Upper lobe of left lung (tissue), 6 donors: ENCODE measurements around the gene CBLB. TPM values are rescaled to one million over a fixed set of nuclear protein-coding genes. Genes with fewer than 3 reads are reported as not detected.

Source experiments
- ATAC-seq, 2 donors: fragments of 200-7000 bp; cut with Tn5 transposase; one replicate each; pipeline ENCODE4 v1.9.1; 2022; ENCODE audit warnings: mild to moderate bottlenecking in 2 of 2, moderate library complexity in 2 of 2; ENCODE audit not compliant: low FRiP score in 2 of 2
- DNase-seq, 2 donors: peaks; one replicate each; pipeline ENCODE4 v3.0.0-alpha.2; 2019 to 2020
- H3K27ac ChIP-seq, 4 donors: fragments of 200-600 bp; sonication (generic); one replicate each; pipeline ENCODE4 v1.5.1; 2016 to 2019
- H3K27me3 ChIP-seq, 4 donors: fragments of 200-600 bp; sonication (generic); one replicate each; pipeline ENCODE4 v1.5.1; 2017 to 2019
- H3K36me3 ChIP-seq, 4 donors: fragments of 200-600 bp; sonication (generic); one replicate each; pipeline ENCODE4 v1.5.1; 2016 to 2019
- H3K4me1 ChIP-seq, 4 donors: fragments of 200-600 bp; sonication (generic); one replicate each; pipeline ENCODE4 v1.5.1; 2018 to 2019
- H3K4me3 ChIP-seq, 4 donors: fragments of 200-600 bp; sonication (generic); one replicate each; pipeline ENCODE4 v1.5.1; 2017 to 2019; ENCODE audit warnings: mild to moderate bottlenecking in 2 of 4, moderate library complexity in 1 of 4
- H3K9me3 ChIP-seq, 4 donors: fragments of 200-600 bp; sonication (generic); one replicate each; pipeline ENCODE4 v1.5.1; 2018 to 2019
- CTCF ChIP-seq, 6 experiments: fragments of 450-650 bp in 4 of 6; fragments of 200-600 bp in 2 of 6; sonication (generic) in 2 of 6; IDR thresholded peaks; one replicate each; pipeline ENCODE4 v1.5.1; 2016 to 2019; ENCODE audit warnings: antibody characterized with exemption in 6 of 6
- EP300 ChIP-seq, 4 donors: sonication (generic); formaldehyde crosslinking; IDR thresholded peaks; one replicate each; pipeline ENCODE4 v1.5.1; 2017; ENCODE audit warnings: antibody characterized with exemption in 4 of 4, control low read depth in 2 of 4
- POLR2A ChIP-seq, 4 donors: fragments of 450-650 bp; IDR thresholded peaks; one replicate each; pipeline ENCODE4 v1.5.1; 2016 to 2017; ENCODE audit warnings: antibody characterized with exemption in 4 of 4, mild to moderate bottlenecking in 2 of 4
- POLR2AphosphoS5 ChIP-seq, 2 donors: sonication (generic); formaldehyde crosslinking; IDR thresholded peaks; one replicate each; pipeline ENCODE4 v1.5.1; 2017; ENCODE audit warnings: antibody characterized with exemption in 2 of 2
- WGBS, 2 donors: methylation state at CpG; one replicate each; pipeline ENCODE4 v1.1.5; 2017 to 2018; 5-methylcytosine and 5-hydroxymethylcytosine counted together
- total RNA-seq, 6 donors: library from RNA; depleted of rRNA in 4 of 6; stranded (reverse); fragments of >200 nt in 4 of 6; gene quantifications; one replicate each; pipeline versions ENCODE4 v1.1.0 to v1.2.1, GENCODE V29; 2016 to 2021
- donor health status: DM: no; HTN: no; CAD: no; lungs with moderate emphysema.
- donor health status: DM: no; HTN: yes; CAD: no; lungs with severe emphysema.

The CBLB gene
- total RNA-seq, 6 donors from 2014 or later = 30.3 to 85.9 (median 32.0) TPM

GRCh38 chr3:105911496-105911895 is 42.7 kb upstream of the CBLB start:
- no peaks in the 10 kb centered on the region for H3K36me3 ChIP-seq
- TF ChIP-seq CTCF (IDR thresholded peaks at IDR 0.05) (no peak), EP300 (IDR thresholded peaks at IDR 0.05) (no peak), POLR2A (IDR thresholded peaks at IDR 0.05) (no peak), POLR2AphosphoS5 (IDR thresholded peaks at IDR 0.05) (no peak)
- ATAC-seq = no peak

GRCh38 chr3:105907777-105908176 is 39.0 kb upstream of the CBLB start:
- no peak for TF ChIP-seq POLR2A (IDR thresholded peaks at IDR 0.05)
- Histone ChIP-seq H3K27me3 (no peaks in the 10 kb centered on the region), H3K27ac (peak overlapping the region; percentile 8 to 50 (median 37)), H3K9me3 (no peaks in the 10 kb centered on the region), H3K4me3 (no peak overlapping the region), H3K4me1 (peaks cover 0 to 8% (median 4%) of the 10 kb centered on the region in 4 donors), H3K36me3 (no peaks in the 10 kb centered on the region)
- DNase-seq (no peak), ATAC-seq (peak in 1 of 2 donors; percentile 51)
- WGBS, 2 donors = 38% methylated on average over 3 of the region's 3 CpGs

More at GRCh38 chr3:105911496-105911895, 42.7 kb upstream of the CBLB start:
- H3K4me1 ChIP-seq = peaks cover 0 to 8% (median 4%) of the 10 kb centered on the region in 4 donors
- peaks cover 0 to 7% (median 0%) of the 10 kb centered on the region in 4 donors for H3K9me3 ChIP-seq
- H3K27ac ChIP-seq = no peak overlapping the region
- H3K27me3 ChIP-seq = no peaks in the 10 kb centered on the region
- H3K4me3 ChIP-seq = no peak overlapping the region
- no peak for DNase-seq

- Histone ChIP-seq H3K9me3 (no peaks in the 10 kb centered on the region), H3K4me1 (peaks cover 0 to 8% (median 4%) of the 10 kb centered on the region in 4 donors), H3K36me3 (no peaks in the 10 kb centered on the region), H3K27ac (peak overlapping the region in 3 of 4 donors; percentile 26 to 50 (median 48)), H3K27me3 (no peaks in the 10 kb centered on the region), H3K4me3 (no peak overlapping the region)
- ATAC-seq (peak; percentile 82 to 93), DNase-seq (no peak)
- TF ChIP-seq CTCF (IDR thresholded peaks at IDR 0.05) (no peak), EP300 (IDR thresholded peaks at IDR 0.05) (peak in 3 of 4 donors; percentile 6 to 70 (median 55)), POLR2A (IDR thresholded peaks at IDR 0.05) (no peak), POLR2AphosphoS5 (IDR thresholded peaks at IDR 0.05) (peak in 1 of 2 donors; percentile 65)
- WGBS, 2 donors = 35% methylated on average over 4 of the region's 4 CpGs
These were observed 38.0 kb upstream of the CBLB start for GRCh38 chr3:105906836-105907235.

- Histone ChIP-seq H3K36me3 (no peaks in the 10 kb centered on the region), H3K27ac (peak overlapping the region in 3 of 4 donors; percentile 1 to 50 (median 36)), H3K27me3 (no peaks in the 10 kb centered on the region), H3K9me3 (no peaks in the 10 kb centered on the region), H3K4me1 (peaks cover 0 to 8% (median 4%) of the 10 kb centered on the region in 4 donors), H3K4me3 (no peak overlapping the region)
- TF ChIP-seq POLR2AphosphoS5 (IDR thresholded peaks at IDR 0.05) (no peak), EP300 (IDR thresholded peaks at IDR 0.05) (no peak), CTCF (IDR thresholded peaks at IDR 0.05) (no peak), POLR2A (IDR thresholded peaks at IDR 0.05) (no peak)
- ATAC-seq (peak in 1 of 2 donors; percentile 17), DNase-seq (no peak)
- 81 to 88% methylated on average over 1 of the region's 1 CpG for WGBS, 2 donors
These were observed 37.5 kb upstream of the CBLB start for GRCh38 chr3:105906345-105906744.

GRCh38 chr3:105905328-105905727 is 36.5 kb upstream of the CBLB start:
- no peak for DNase-seq
- Histone ChIP-seq H3K4me3 (no peak overlapping the region), H3K36me3 (no peaks in the 10 kb centered on the region), H3K9me3 (no peaks in the 10 kb centered on the region), H3K27ac (no peak overlapping the region), H3K27me3 (no peaks in the 10 kb centered on the region), H3K4me1 (peaks cover 0 to 8% (median 4%) of the 10 kb centered on the region in 4 donors)
- no peak for ATAC-seq
- TF ChIP-seq EP300 (IDR thresholded peaks at IDR 0.05) = no peak
- 62 to 70% methylated on average over 1 of the region's 1 CpG for WGBS, 2 donors

- no peaks in the 10 kb centered on the region for H3K36me3 ChIP-seq
- ATAC-seq (no peak), DNase-seq (no peak)
- H3K27me3 ChIP-seq = no peaks in the 10 kb centered on the region
- no peak overlapping the region for H3K27ac ChIP-seq
- 68 to 70% methylated on average over 5 of the region's 5 CpGs for WGBS, 2 donors
- TF ChIP-seq POLR2AphosphoS5 (IDR thresholded peaks at IDR 0.05) (no peak), POLR2A (IDR thresholded peaks at IDR 0.05) (no peak), EP300 (IDR thresholded peaks at IDR 0.05) (no peak), CTCF (IDR thresholded peaks at IDR 0.05) (no peak)
- H3K4me3 ChIP-seq = no peak overlapping the region
- H3K4me1 ChIP-seq = peaks cover 0 to 8% (median 4%) of the 10 kb centered on the region in 4 donors
- H3K9me3 ChIP-seq = no peaks in the 10 kb centered on the region
These were observed 36.0 kb upstream of the CBLB start for GRCh38 chr3:105904678-105905284.
